Stimulated activated CD4-positive, alpha-beta T cell treated with anti-CD3 and anti-CD28 coated beads, Interleukin-12 subunit alpha, Interleukin-12 subunit beta, amount 100 ng/mL, for 4 hours (primary cell): ENCODE data around the gene CCDC169.
A peak's percentile ranks its signal among the peaks of the same experiment; 100 is the strongest.
"Not testable (repeated sequence)": the region's sequence is repeated elsewhere in the genome, so short reads cannot be mapped to it uniquely, and the experiment has no call there.

Source experiments
- DNase-seq: peaks from one replicate; pipeline ENCODE4 v3.0.0-alpha.2; 2020

CCDC169 gene

DNA sequence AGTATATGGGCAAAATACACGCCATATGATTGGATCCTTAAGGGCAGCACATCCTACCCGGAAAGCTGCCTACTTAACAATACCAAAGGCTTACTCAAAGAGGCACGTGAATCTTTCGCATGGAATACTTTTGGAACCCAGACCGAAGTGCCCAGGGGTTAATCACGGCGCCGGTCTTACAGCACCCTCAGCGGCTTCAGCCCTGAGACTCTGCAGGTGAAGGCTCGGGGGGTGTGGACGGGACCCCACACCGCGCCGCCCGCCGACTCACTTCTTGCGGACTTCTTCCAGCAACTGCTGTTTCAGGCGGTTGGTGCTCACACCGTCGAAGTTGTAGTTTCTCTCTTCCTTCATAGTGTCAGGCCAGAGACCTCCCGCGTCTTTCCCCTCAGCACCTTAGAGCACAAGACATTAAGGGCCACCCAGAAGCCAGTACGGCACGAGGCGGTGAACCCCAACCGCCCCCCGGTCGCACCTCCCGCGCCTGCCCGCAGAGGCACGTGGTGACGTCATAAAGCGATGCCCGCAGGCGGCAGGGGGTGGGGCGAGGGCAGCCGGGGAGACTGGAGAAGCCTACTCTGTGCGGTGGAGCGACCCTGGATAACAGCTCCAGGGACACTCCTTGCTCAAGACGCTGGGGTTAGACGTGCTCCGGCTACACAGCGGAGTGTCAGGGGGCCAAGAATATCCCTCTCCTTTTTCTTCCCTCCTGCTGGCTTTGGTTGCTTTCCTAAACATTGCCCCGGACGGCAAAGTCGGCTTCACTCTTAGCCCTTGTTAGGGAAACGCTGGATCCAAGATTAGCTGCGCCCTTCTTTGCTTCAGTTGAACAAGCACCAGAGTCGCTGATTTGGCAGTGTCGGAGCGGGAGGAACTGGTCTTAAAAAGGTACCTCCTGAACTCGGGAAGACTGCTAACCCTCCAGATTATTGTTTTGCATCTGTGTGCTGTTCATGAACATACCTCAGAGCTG is at the start of gene CCDC169:
CCDC169 (minus strand) TSS at position 449 of the 973 bp plus-strand sequence; CDS start at position 354, 95 bp downstream.
- peak; percentile 47 for DNase-seq

DNA sequence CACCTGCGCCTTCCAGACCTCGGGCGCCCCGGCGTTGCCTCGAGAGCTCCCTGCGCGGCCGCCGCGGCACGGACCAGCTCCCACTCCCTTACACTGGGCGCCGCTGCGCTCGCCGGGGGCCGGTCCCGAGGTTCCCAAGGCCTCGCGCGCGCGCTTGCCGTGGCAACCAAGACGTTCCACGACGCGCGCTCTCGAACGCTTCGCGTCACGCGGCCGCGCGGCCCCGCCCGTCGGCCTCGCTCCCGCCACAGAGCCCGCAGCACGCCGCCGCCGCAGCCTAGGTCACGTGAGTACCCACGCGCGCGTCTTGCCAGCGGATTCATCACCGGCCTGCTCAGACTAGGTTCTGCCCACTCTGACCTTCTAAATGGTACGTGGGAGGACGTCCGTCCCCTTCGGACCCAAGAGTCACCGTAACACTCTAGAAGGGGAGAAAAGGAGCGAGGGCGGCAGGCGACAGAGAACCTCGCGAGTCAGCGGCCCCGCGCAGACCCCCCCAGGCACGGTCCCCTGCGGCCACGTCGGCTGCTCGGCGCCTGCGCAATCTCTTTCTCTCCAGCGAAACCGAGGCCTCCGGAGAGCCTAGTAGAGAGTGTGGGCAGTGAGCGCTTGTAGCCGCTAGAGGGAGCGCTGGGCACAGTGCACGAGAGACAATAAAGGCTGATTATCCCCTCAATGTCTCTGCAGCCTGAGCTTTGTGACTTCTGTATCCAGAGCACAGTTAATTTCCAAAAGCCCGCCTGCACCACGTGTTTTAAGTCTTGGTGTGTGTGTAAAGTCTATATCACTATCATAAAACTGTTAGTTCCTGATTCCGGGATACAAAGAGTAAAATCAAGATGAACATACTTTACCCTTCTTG is 48.8 kb upstream of the CCDC169 start, which contains the start of gene SPART:
SPART (minus strand) TSS at position 173 of the 862 bp plus-strand sequence. CDS start 10,564 bp downstream, outside the sequence.
- peak; percentile 86 for DNase-seq

GRCh38 chr13:36345438-36346221 is 48.0 kb upstream of the CCDC169 start:
- peak; percentile 33 for DNase-seq

DNA sequence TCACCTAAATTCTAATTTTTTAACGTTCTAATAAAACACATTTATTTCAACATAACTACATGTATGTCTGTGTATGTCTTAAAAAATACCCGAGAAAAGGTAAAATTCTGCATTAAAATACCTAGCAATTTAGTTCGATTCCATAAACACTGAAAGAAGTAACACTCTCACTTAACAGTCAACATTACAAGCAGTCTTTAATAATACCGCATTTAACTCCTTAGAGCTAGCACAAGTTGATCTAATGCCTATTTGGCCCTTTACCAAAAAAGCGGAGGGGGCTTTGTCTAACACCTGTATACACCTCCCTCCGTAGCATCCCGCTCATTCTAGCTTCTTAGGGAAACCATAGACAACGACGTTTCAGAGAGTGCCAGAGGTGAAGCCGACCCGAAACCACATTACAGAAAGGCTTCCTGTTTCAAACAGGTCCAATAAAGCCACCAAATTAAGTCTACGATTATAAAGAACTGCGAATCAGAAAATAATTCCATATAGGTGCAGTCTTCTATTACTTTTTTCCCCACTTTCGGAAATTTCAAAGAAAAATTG is 47.3 kb upstream of the CCDC169 start:
- DNase-seq, result no peak

GRCh38 chr13:36344173-36344572 is 46.6 kb upstream of the CCDC169 start:
- no peak for DNase-seq

DNA sequence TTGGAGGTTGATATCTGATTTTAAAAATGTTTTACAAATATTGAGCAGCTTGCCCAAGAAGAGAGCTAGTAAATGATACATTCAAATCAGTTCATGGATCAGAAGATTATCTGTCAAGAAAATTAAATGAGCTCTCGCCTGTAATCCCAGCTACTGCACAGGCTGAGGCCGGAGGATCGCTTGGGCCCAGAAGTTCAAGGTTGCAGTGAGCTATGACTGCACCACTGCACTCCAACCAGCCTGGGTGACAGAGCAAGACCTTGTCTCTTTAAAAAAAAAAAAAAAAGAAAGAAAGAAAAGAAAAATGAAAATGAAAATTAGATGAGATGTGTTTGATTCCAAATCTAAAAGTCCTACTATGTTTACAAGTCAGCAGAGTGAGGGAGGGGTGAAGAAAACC is 46.2 kb upstream of the CCDC169 start:
- DNase-seq, result no peak

GRCh38 chr13:36342715-36343114 is 45.1 kb upstream of the CCDC169 start:
- no peak for DNase-seq

DNA sequence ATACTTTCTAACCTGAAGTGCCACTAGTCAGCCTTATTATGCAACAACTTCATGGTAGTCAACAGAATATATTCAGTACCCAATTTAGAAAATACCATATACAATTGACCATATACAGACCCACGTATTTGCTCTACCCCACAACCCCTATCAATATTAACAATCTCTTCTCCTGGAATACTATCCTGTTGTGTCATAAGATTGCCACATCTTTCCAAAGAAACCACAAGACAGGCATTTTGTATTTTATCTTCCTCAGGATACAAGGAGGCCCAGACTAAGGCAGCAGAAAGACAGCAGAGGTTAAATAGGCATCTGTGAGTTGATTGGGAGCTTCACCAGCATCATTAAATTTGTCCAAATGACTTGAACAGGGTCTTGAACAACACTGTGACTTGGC is 44.1 kb upstream of the CCDC169 start:
- no peak for DNase-seq

GRCh38 chr13:36339600-36340155 is 42.1 kb upstream of the CCDC169 start:
- no peak for DNase-seq

- DNase-seq, result no peak
Measured at GRCh38 chr13:36337938-36338641, 40.5 kb upstream of the CCDC169 start.

DNA sequence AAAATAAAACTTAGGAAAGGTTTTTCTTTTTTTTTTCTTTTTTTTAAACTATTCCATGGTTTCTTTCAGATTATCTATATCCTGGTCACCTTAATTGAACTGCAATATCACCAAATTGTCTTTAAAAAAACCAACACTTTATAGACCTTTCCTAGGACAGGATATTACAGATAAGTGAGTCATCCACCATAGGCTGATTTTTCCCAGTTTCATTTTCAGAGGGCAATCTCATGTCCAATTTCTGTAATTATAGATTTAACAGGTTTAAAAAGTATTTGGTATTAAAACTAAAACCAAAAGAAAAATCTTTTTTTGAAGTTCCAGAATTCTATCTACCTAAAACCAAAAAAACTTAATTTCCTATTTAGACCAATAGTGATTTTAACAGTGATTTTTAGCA is 35.4 kb upstream of the CCDC169 start:
- DNase-seq, result no peak

DNA sequence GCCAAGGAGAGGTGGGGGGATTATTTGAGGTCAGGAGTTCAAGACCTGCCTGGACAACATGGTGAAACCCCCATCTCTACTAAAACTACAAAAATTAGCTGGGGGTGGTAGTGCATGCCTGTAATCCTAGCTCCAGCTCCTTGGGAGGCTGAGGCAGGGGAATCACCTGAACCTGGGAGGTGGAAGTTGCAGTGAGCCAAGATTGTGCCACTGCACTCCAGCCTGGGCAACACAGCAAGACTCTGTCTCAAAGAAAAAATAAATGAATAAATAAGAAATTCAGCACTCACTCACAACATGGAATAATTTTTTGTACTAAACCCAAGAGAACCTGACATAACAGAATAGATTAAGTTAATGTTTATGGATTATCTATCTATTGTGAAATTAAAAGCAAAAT is 34.6 kb upstream of the CCDC169 start:
- not testable (repeated sequence) for DNase-seq

DNA sequence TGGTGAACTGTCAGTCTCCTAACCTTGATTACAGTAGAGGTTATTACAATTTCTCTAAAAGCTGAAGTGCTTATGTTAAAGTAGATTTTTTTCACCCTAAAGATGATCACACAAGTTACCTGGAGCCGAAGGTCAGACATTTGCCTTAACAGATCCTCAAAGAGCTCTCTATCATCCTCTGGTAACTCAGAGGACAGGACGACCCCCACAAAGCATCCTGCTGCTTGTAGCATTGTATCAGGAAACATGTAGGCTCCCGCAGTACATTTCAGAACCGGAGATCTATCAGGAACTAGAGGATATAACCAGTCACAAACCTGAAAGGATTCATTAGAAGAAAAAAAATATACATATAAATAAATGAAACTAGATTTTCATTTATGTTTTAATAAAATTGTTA is 33.7 kb upstream of the CCDC169 start:
- no peak for DNase-seq

GRCh38 chr13:36329361-36329760 is 31.7 kb upstream of the CCDC169 start:
- DNase-seq, result no peak

- no peak for DNase-seq
Measured at GRCh38 chr13:36328821-36329220, 31.2 kb upstream of the CCDC169 start.

GRCh38 chr13:36325912-36326311 is 28.3 kb upstream of the CCDC169 start:
- DNase-seq, result no peak

DNA sequence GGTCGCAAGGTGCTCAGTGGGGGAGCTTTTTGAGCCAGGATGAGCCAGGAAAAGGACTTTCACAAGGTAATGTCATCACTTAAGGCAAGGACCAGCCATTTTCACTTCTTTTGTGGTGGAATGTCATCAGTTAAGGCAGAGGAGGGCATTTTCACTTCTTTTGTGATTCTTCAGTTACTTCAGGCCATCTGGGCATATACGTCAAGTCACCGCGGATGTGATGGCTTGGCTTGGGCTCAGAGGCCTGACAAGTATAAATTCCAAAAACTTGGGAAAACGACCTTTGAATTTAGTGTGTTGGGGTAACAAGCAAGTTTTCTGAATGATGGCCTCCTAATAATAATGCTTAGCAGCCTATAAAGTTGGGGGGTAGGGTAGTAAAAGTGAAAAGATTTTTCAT is 27.3 kb upstream of the CCDC169 start:
- not testable (repeated sequence) for DNase-seq

DNA sequence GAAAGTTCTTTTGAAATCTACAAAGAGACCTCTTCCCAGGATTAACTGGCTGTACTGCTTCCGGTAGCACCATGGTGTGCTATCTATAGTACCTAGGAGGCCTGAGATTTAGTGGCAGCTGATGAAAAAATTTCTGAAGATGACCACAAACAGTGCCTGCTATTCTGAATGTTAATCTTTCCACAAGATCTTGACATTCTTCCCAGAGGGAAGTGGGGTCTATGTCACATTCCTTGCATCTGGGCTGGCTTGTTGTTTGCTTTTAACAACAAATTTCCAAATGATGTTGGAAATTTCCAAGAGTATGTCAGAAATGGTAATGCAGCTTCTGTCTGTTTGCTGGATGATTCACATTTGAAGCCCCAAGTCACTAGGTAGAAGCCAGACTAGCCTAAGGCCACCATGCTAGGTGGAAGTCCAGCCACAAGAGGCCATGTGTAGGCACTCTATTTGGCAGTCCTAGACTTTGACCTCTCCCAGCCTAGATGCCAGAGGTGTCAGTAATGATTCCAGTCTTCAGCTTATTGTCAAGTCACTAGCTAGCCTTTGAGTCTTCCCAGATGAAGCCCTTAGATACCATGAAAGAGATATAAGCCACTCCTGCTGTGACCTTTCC is 26.4 kb upstream of the CCDC169 start:
- DNase-seq, result no peak

GRCh38 chr13:36323408-36323807 is 25.8 kb upstream of the CCDC169 start:
- no peak for DNase-seq

DNA sequence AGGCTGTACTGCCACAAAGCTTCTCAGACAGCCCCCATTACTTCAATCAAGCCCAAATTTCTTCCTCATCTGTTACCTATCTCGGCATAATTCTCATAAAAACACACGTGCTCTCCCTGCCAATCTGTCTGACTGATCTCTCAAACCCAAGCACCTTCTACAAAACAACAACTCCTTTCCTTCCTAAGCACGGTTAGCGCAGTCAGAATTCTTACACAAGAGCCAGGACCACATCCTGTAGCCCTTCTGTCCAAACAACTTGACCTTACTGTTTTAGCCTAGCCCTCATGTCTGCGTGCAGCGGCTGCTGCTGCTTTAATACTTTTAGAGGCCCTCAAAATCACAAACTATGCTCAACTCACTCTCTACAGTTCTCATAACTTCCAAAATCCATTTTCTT is 22.2 kb upstream of the CCDC169 start:
- not testable (repeated sequence) for DNase-seq
